HUES48 (cell line): ENCODE measurements around the gene HARS2.

ENCODE experiments used
- H3K27ac ChIP-seq: one replicate; pipeline ENCODE4 v1.7.0; 2013; ENCODE audit warnings: low read depth, low read length, inconsistent platforms
- H3K27me3 ChIP-seq: 2 replicates; pipeline ENCODE4 v1.6.1; 2013; ENCODE audit warnings: mild to moderate bottlenecking, low read length; ENCODE audit not compliant: control insufficient read depth, insufficient read depth
- H3K36me3 ChIP-seq: 2 replicates; pipeline ENCODE4 v1.6.1; 2013; ENCODE audit warnings: low read length; ENCODE audit not compliant: control insufficient read depth, insufficient read depth
- H3K4me1 ChIP-seq: 2 replicates; pipeline ENCODE4 v1.6.1; 2013; ENCODE audit warnings: mild to moderate bottlenecking, low read length; ENCODE audit not compliant: control insufficient read depth, insufficient read depth
- H3K4me3 ChIP-seq: 2 replicates; pipeline ENCODE4 v1.5.1; 2013; ENCODE audit warnings: mild to moderate bottlenecking, low read depth, low read length
- H3K9ac ChIP-seq: 2 replicates; pipeline ENCODE4 v1.6.1; 2013; ENCODE audit warnings: mild to moderate bottlenecking, low read depth, low read length, moderate library complexity
- H3K9me3 ChIP-seq: 2 replicates; pipeline ENCODE4 v1.6.1; 2013; ENCODE audit warnings: low read length; ENCODE audit not compliant: control insufficient read depth, insufficient read depth

Gene HARS2

DNA sequence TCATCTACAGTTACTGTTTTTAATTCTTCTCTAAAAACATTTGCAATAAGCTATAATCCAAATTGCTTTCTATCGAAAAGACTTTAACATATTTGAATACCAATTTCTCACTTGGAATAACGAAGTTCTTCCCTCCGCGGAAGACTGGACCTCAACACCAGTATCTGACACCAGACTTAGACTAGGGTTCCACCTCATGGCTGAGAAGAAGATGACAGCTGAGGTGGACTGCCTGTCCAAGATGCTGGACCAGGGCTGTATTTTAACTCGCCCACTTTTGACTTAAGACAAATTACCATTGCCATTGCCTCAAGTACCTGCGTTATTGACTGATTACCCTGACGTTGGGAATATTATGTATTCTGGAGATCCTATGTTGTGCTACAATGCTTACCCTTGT is 43.1 kb downstream of the HARS2 start:
- Histone ChIP-seq H3K9me3 (no peaks in the 10 kb centered on the region; the same call in 1 of the 2 replicates), H3K4me1 (no peaks in the 10 kb centered on the region), H3K27ac (no peak overlapping the region), H3K36me3 (no peaks in the 10 kb centered on the region), H3K27me3 (no peaks in the 10 kb centered on the region), H3K4me3 (no peak overlapping the region), H3K9ac (no peak overlapping the region)

DNA sequence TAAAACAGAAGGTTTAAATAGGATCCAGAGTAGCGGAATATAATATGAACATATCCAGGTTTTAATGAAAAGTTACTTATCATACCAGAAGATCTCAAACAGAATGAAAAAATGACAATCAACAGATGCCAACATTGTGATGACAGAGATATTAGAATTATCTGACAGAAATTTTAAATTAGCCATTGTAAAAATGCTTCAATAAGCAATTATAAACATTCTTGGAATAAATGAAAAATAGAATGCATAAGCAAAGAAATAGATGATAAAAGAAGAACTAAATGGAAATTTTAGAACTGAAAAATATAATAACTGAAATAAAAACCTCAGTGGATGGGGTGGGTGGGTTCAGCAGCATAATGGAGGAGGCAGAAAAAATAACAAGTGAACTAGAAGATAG is 46.2 kb downstream of the HARS2 start:
- Histone ChIP-seq H3K4me1 (no peaks in the 10 kb centered on the region), H3K4me3 (no peak overlapping the region), H3K9ac (no peak overlapping the region), H3K27me3 (no peaks in the 10 kb centered on the region), H3K36me3 (no peaks in the 10 kb centered on the region), H3K27ac (no peak overlapping the region), H3K9me3 (peaks cover 13% of the 10 kb centered on the region; the same call in 1 of the 2 replicates)

DNA sequence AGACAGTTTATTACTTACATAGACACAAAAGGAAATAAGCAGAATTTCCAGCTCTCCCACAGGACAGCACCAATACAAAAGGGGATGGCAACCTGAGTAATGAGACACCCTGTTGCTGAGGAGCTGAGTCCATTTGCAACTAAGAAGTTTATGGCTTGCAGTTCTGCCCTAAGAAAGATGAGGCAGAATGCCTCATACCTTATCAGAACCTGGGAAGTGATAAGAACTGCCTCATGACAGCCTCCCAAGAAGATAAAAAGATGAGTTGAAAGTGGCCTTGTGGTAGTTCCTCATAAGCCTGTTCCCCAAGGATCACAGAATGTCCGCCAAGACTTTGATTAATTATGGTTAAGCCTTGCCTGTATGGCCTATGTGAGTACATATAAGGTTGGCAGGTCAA is 50.7 kb downstream of the HARS2 start:
- no peak overlapping the region for H3K27ac ChIP-seq
- peaks cover 17% of the 10 kb centered on the region for H3K9me3 ChIP-seq
- no peaks in the 10 kb centered on the region for H3K4me1 ChIP-seq
- H3K9ac ChIP-seq = no peak overlapping the region
- no peaks in the 10 kb centered on the region for H3K27me3 ChIP-seq
- no peaks in the 10 kb centered on the region for H3K36me3 ChIP-seq
- H3K4me3 ChIP-seq = no peak overlapping the region
